Medulla oblongata (tissue), 1 donor: ENCODE results near the gene GGN.
"Not testable (repeated sequence)": the region's sequence is repeated elsewhere in the genome, so short reads cannot be mapped to it uniquely, and the experiment has no call there.

Source experiments
- DNase-seq: peaks from one replicate; pipeline ENCODE4 v3.0.0-alpha.2; 2015; ENCODE audit errors: extremely low spot score

GGN gene

GRCh38 chr19:38361633-38362075 is 26.2 kb downstream of the GGN start:
- peak; percentile 45 for DNase-seq

GRCh38 chr19:38360839-38361631 is 26.8 kb downstream of the GGN start:
- DNase-seq = no peak

- DNase-seq = no peak
Observed at GRCh38 chr19:38360351-38360750, 27.5 kb downstream of the GGN start.

- DNase-seq = no peak
Observed at GRCh38 chr19:38359242-38360021, 28.4 kb downstream of the GGN start.

GRCh38 chr19:38358071-38358470 is 29.8 kb downstream of the GGN start:
- no peak for DNase-seq

GRCh38 chr19:38355728-38356725 is 31.8 kb downstream of the GGN start:
- DNase-seq = no peak

GRCh38 chr19:38352611-38353010 is 35.2 kb downstream of the GGN start:
- no peak for DNase-seq

GRCh38 chr19:38351865-38352395 is 35.9 kb downstream of the GGN start:
- DNase-seq = no peak

GRCh38 chr19:38350883-38351282 is 37.0 kb downstream of the GGN start:
- no peak for DNase-seq

- no peak for DNase-seq
Observed at GRCh38 chr19:38346837-38347236, 41.0 kb downstream of the GGN start.

- DNase-seq = no peak
Observed at GRCh38 chr19:38340927-38341326, 46.9 kb downstream of the GGN start.

- DNase-seq = not testable (repeated sequence)
Observed at GRCh38 chr19:38339011-38339410, 48.8 kb downstream of the GGN start.

- DNase-seq = no peak
Observed at GRCh38 chr19:38337360-38337653, 50.5 kb downstream of the GGN start.

GRCh38 chr19:38336638-38337359 is 51.0 kb downstream of the GGN start:
- DNase-seq = peak; percentile 93

- DNase-seq = peak; percentile 97
Observed at GRCh38 chr19:38335949-38336637, 51.7 kb downstream of the GGN start.
